Body of pancreas (tissue), 4 donors: ENCODE measurements around the gene CREBZF. TPM values are rescaled to one million over a fixed set of nuclear protein-coding genes. Genes with fewer than 3 reads are reported as not detected.

Experiments
- ATAC-seq: fragments of 150-250 bp; one replicate; pipeline ENCODE4 v1.9.1; 2016
- DNase-seq, 4 donors: peaks; one replicate each; pipeline ENCODE4 v3.0.0-alpha.2; 2019
- H3K27ac ChIP-seq, 4 donors: fragments of 200-600 bp; sonication (generic); 1 replicate in 3 of 4; 2 replicates in 1 of 4; pipeline versions ENCODE4 v1.5.1 to v1.6.1; 2016 to 2019; ENCODE audit warnings: mild to moderate bottlenecking in 1 of 4, mixed read lengths in 1 of 4, moderate library complexity in 1 of 4
- H3K27me3 ChIP-seq, 2 donors: fragments of 200-600 bp; sonication (generic); one replicate each; pipeline ENCODE4 v1.6.0; 2016; ENCODE audit warnings: mild to moderate bottlenecking in 1 of 2
- H3K36me3 ChIP-seq, 2 donors: fragments of 200-600 bp; sonication (generic); replicated peaks in 1 of 2; 2 replicates each; pipeline ENCODE4 v1.5.1; 2016; ENCODE audit warnings: low read depth in 2 of 2; ENCODE audit not compliant: insufficient read depth in 1 of 2
- H3K4me1 ChIP-seq: fragments of 200-600 bp; sonication (generic); one replicate; pipeline ENCODE4 v1.6.0; 2016
- H3K4me3 ChIP-seq, 2 donors: fragments of 200-600 bp; sonication (generic); 1 replicate in 1 of 2; 2 replicates in 1 of 2; pipeline ENCODE4 v1.5.1; 2016 to 2019
- H3K9me3 ChIP-seq, 3 donors: fragments of 200-600 bp; sonication (generic); 1 replicate in 2 of 3; 2 replicates in 1 of 3; pipeline ENCODE4 v1.5.1; 2016
- CTCF ChIP-seq, 7 experiments: fragments of 450-650 bp in 4 of 7; fragments of 200-600 bp in 3 of 7; sonication (generic) in 3 of 7; IDR thresholded peaks; one replicate each; pipeline ENCODE4 v1.5.1; 2016 to 2019; ENCODE audit warnings: antibody characterized with exemption in 7 of 7
- POLR2A ChIP-seq, 3 donors: fragments of 450-650 bp; IDR thresholded peaks; one replicate each; pipeline ENCODE4 v1.6.1; 2016; ENCODE audit warnings: antibody characterized with exemption in 3 of 3, mild to moderate bottlenecking in 2 of 3
- WGBS, 2 donors: methylation state at CpG; one replicate each; pipeline ENCODE4 v1.1.5; 2017; 5-methylcytosine and 5-hydroxymethylcytosine counted together
- intact Hi-C: fragments of 100-400 bp; cut with DNase I; formaldehyde crosslinking; loops from one replicate; pipeline ENCODE4 v1.15.1; 2023
- total RNA-seq, 2 donors: library from RNA; depleted of rRNA; stranded (reverse); fragments of >200 nt; gene quantifications; one replicate each; pipeline ENCODE4 v1.1.0, GENCODE V29; 2016

CREBZF gene
- total RNA-seq, 2 donors from 2014 or later: 65.9 to 151 TPM

- Histone ChIP-seq H3K4me3 (peak within 1 kb of the TSS; percentile 64 to 73), H3K27me3 (no peaks in the 10 kb centered on the region), H3K36me3 (no peaks in the 10 kb centered on the region), H3K4me1 (peaks cover 27% of the 10 kb centered on the region), H3K27ac (peak within 1 kb of the TSS; percentile 83 to 89 (median 86)), H3K9me3 (no peaks in the 10 kb centered on the region)
- DNase-seq (peak; percentile 97 to 99 (median 98)), ATAC-seq (peak; percentile 99)
- TF ChIP-seq POLR2A (IDR thresholded peaks at IDR 0.05) (peak; percentile 69 to 94 (median 92)), CTCF (IDR thresholded peaks at IDR 0.05) (no peak)
- WGBS, 2 donors: 0% methylated on average over 38 to 41 of the region's 41 CpGs
- intact Hi-C loops: no loop called here
Measured at GRCh38 chr11:85627998-85628770, 36.7 kb downstream of the CREBZF start, which contains the start of gene TMEM126B. Gene TMEM126B (plus strand): TSS chr11:85628593. CDS start chr11:85628608, 15 bp downstream.

GRCh38 chr11:85627332-85627997 lies 37.5 kb downstream of the CREBZF start, which contains the start of gene DLG2:
Gene DLG2 (minus strand): TSS chr11:85627344.
- peak; percentile 3 for ATAC-seq
- 0% methylated on average over 23 of the region's 23 CpGs for WGBS, 2 donors
- Histone ChIP-seq H3K4me1 (peaks cover 27% of the 10 kb centered on the region), H3K27ac (peak within 1 kb of the TSS; percentile 83 to 89 (median 86)), H3K36me3 (no peaks in the 10 kb centered on the region), H3K4me3 (peak within 1 kb of the TSS; percentile 64 to 73), H3K9me3 (no peaks in the 10 kb centered on the region), H3K27me3 (no peaks in the 10 kb centered on the region)
- DNase-seq: peak in 2 of 4 donors; percentile 14 to 17
- TF ChIP-seq CTCF (IDR thresholded peaks at IDR 0.05): no peak
- no peak for TF ChIP-seq POLR2A (IDR thresholded peaks at IDR 0.05)
- intact Hi-C loops: no loop called here

GRCh38 chr11:85626496-85626895 lies 38.4 kb downstream of the CREBZF start:
- 33 to 35% methylated on average over 2 of the region's 2 CpGs for WGBS, 2 donors
- DNase-seq: peak; percentile 46 to 69 (median 58)
- H3K4me3 ChIP-seq: no peak overlapping the region
- no peak for TF ChIP-seq POLR2A (IDR thresholded peaks at IDR 0.05)
- TF ChIP-seq CTCF (IDR thresholded peaks at IDR 0.05): no peak
- ATAC-seq: no peak
- no peaks in the 10 kb centered on the region for H3K9me3 ChIP-seq
- peaks cover 27% of the 10 kb centered on the region for H3K4me1 ChIP-seq
- H3K27me3 ChIP-seq: no peaks in the 10 kb centered on the region
- H3K27ac ChIP-seq: peak overlapping the region in 2 of 4 donors; percentile 83 to 86
- no peaks in the 10 kb centered on the region for H3K36me3 ChIP-seq
- intact Hi-C loops: no loop called here

DNA sequence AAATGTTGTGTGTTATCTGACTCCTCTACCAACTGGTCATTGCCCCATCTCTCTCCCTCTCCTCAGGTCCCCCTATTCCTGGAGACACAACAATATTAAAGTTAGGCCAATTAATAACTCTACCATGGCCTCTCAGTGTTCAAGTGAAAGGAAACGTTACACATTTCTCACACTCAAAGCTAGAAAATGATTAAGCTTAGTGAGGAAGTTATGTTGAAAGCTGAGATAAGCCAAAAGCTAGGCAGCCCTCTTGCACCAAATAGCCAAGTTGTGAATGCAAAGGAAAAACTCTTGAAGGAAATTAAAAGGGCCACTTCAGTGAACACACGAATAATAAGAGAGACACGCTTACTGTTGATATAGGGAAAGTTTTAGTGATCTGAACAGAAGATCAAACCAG lies 44.7 kb downstream of the CREBZF start:
- Histone ChIP-seq H3K4me1 (no peaks in the 10 kb centered on the region), H3K27ac (peak overlapping the region in 1 of 4 donors; percentile 34), H3K9me3 (no peaks in the 10 kb centered on the region), H3K27me3 (no peaks in the 10 kb centered on the region), H3K36me3 (no peaks in the 10 kb centered on the region), H3K4me3 (no peak overlapping the region)
- intact Hi-C loops: no loop called here
- WGBS, 2 donors: 47 to 55% methylated on average over 3 of the region's 3 CpGs
- DNase-seq: no peak
- TF ChIP-seq POLR2A (IDR thresholded peaks at IDR 0.05) (no peak), CTCF (IDR thresholded peaks at IDR 0.05) (no peak)
- ATAC-seq: no peak
